Aorta (tissue), 5 donors: ENCODE data around the gene ZNF697. TPM values are rescaled to one million over a fixed set of nuclear protein-coding genes. Genes with fewer than 3 reads are reported as not detected.
"Not testable (repeated sequence)": the region's sequence is repeated elsewhere in the genome, so short reads cannot be mapped to it uniquely, and the experiment has no call there.

Experiments
- ATAC-seq: fragments of 200-7000 bp; cut with Tn5 transposase; one replicate; pipeline ENCODE4 v1.9.1; 2022; ENCODE audit warnings: moderate library complexity; ENCODE audit not compliant: low FRiP score
- DNase-seq, 2 donors: peaks; one replicate each; pipeline ENCODE4 v3.0.0-alpha.2; 2020
- H3K27ac ChIP-seq, 2 donors: one replicate each; pipeline ENCODE4 v1.5.1; 2013; ENCODE audit warnings: low read length in 2 of 2, mild to moderate bottlenecking in 2 of 2, moderate library complexity in 2 of 2, control low read depth in 1 of 2, inconsistent platforms in 1 of 2, low read depth in 1 of 2
- H3K27me3 ChIP-seq, 2 donors: one replicate each; pipeline ENCODE4 v1.6.1; 2013; ENCODE audit warnings: control low read depth in 1 of 2, low read length in 1 of 2, mild to moderate bottlenecking in 1 of 2, moderate library complexity in 1 of 2; ENCODE audit not compliant: insufficient read depth in 2 of 2, control insufficient read depth in 1 of 2
- H3K36me3 ChIP-seq, 2 donors: one replicate each; pipeline ENCODE4 v1.6.1; 2013; ENCODE audit warnings: control low read depth in 1 of 2, low read length in 1 of 2, mild to moderate bottlenecking in 1 of 2; ENCODE audit not compliant: insufficient read depth in 2 of 2, control insufficient read depth in 1 of 2
- H3K4me1 ChIP-seq, 2 donors: one replicate each; pipeline ENCODE4 v1.6.1; 2013; ENCODE audit warnings: low read length in 2 of 2, control low read depth in 1 of 2, mild to moderate bottlenecking in 1 of 2, moderate library complexity in 1 of 2; ENCODE audit not compliant: insufficient read depth in 2 of 2, control insufficient read depth in 1 of 2
- H3K4me3 ChIP-seq, 2 donors: one replicate each; pipeline ENCODE4 v1.5.1; 2013; ENCODE audit warnings: low read length in 2 of 2, control low read depth in 1 of 2, mild to moderate bottlenecking in 1 of 2
- H3K9me3 ChIP-seq: one replicate; pipeline ENCODE4 v1.6.1; 2013; ENCODE audit warnings: mild to moderate bottlenecking, low read length; ENCODE audit not compliant: control insufficient read depth
- WGBS, 2 donors: extraction: QIAGEN DNeasy Blood & Tissue Kit; methylation state at CpG; one replicate each; pipeline ENCODE4 v1.1.7; 2013; 5-methylcytosine and 5-hydroxymethylcytosine counted together
- intact Hi-C, 2 donors: fragments of 100-400 bp; cut with DNase I; formaldehyde crosslinking; loops; one replicate each; pipeline versions ENCODE4 v1.14.2 to v1.15.0; 2022
- polyA plus RNA-seq, 2 donors: library from polyadenylated mRNA; stranded (reverse); fragments of 200-250 nt; gene quantifications; one replicate each; pipeline ENCODE4 v1.2.3, GENCODE V29; 2013
- total RNA-seq, 2 donors: library from RNA; stranded (reverse); fragmentation: NEBNext Ultra II Directional; extraction: Animal tissue kit (Norgen Biotek cat#: 25700); gene quantifications; one replicate each; pipeline ENCODE4 v1.2.1, GENCODE V29; 2021
- donor health status: healthy with polysubstance abuse.
- donor health status: Bipolar disorder and iron deficiency.
- donor health status: DM: no; HTN: no; CAD: no.
- donor health status: DM: no; HTN: no; CAD: no.
- donor health status: DM: yes; HTN: yes; CAD: no.

ZNF697 gene
- total and polyA plus RNA-seq, 4 donors, result 0.63 to 6.0 (median 3.2) TPM

DNA sequence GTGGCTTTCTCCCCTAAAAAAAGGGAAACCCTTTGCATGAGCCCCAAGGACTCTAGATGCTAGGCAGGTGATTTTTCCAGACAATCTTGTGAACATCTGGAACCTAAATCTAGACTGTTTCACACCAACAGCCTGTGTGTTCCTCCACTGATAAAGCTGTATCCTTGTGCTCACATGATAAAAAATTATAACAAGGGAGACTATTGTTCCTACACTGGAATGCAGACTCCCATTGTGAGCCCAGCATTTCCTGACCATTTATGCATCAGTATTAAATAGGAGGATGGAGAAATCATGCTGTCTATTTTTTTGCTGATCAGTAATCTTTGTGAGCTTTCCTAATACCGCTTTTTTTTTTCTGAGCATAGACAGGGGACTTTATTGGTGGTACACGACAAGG, 52.5 kb downstream of the ZNF697 start:
- DNase-seq (no peak), ATAC-seq (no peak)
- peaks cover 4% of the 10 kb centered on the region for H3K9me3 ChIP-seq
- H3K4me3 ChIP-seq, result no peak overlapping the region
- H3K27ac ChIP-seq, result no peak overlapping the region
- 87 to 90% methylated on average over 2 of the region's 2 CpGs for WGBS, 2 donors
- H3K27me3 ChIP-seq, result no peaks in the 10 kb centered on the region
- peaks cover 0 to 2% of the 10 kb centered on the region in 2 donors for H3K36me3 ChIP-seq
- intact Hi-C loops, result no loop called here
- H3K4me1 ChIP-seq, result no peaks in the 10 kb centered on the region

- 86 to 92% methylated on average over 2 of the region's 2 CpGs for WGBS, 2 donors
- H3K9me3 ChIP-seq, result peaks cover 4% of the 10 kb centered on the region
- H3K36me3 ChIP-seq, result peaks cover 0 to 2% of the 10 kb centered on the region in 2 donors
- H3K4me3 ChIP-seq, result no peak overlapping the region
- ATAC-seq (no peak), DNase-seq (no peak)
- intact Hi-C loops, result no loop called here
- no peak overlapping the region for H3K27ac ChIP-seq
- H3K27me3 ChIP-seq, result no peaks in the 10 kb centered on the region
- H3K4me1 ChIP-seq, result no peaks in the 10 kb centered on the region
Measured at GRCh38 chr1:119595168-119595567, 52.9 kb downstream of the ZNF697 start.

DNA sequence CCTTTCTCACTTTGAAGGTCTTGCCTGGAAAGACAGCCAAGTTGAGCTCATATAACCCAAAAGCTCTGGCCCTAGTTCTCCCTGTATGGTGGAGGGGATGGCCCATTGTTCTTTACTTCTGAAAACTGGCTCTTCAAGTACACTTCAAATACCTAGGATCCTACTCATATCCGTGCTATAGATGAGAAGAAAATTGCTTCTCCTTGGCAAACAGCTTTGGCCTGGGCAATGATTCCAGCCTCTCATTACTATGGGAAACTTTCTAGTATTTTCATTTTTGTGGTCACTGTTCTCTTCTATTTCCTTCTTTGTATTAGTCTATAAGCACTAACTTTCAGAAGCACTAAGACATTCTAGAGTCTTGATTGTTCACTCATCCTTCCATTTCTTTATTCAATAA, 53.7 kb downstream of the ZNF697 start:
- no peak overlapping the region for H3K4me3 ChIP-seq
- H3K36me3 ChIP-seq, result peaks cover 0 to 2% of the 10 kb centered on the region in 2 donors
- 74 to 86% methylated on average over 1 of the region's 1 CpG for WGBS, 2 donors
- no peak overlapping the region for H3K27ac ChIP-seq
- intact Hi-C loops, result no loop called here
- H3K9me3 ChIP-seq, result peaks cover 4% of the 10 kb centered on the region
- no peaks in the 10 kb centered on the region for H3K4me1 ChIP-seq
- ATAC-seq, result no peak
- no peak for DNase-seq
- H3K27me3 ChIP-seq, result no peaks in the 10 kb centered on the region

DNA sequence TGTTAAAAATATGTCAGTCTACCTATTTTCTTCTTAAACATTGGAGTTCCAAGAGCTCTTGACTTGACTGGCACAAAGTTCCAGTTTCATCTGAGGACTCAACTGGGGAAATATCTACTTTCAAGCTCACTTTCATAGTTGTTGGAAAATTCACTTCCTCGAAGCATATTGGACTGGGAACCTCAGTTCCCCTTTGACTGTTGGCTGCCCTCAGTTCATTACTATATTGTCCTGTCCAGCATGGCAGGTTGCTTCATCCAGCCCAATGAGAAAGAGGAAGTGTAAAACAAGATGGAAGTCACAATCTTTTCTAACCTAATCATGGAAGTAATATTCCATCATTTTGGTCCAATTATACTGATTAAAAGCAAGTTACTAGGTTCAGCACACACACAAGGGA, 54.3 kb downstream of the ZNF697 start:
- Histone ChIP-seq H3K27me3 (no peaks in the 10 kb centered on the region), H3K9me3 (peaks cover 4% of the 10 kb centered on the region), H3K27ac (no peak overlapping the region), H3K4me3 (no peak overlapping the region), H3K4me1 (no peaks in the 10 kb centered on the region), H3K36me3 (peaks cover 0 to 2% of the 10 kb centered on the region in 2 donors)
- DNase-seq (no peak), ATAC-seq (no peak)
- 90 to 93% methylated on average over 1 of the region's 1 CpG for WGBS, 2 donors
- intact Hi-C loops, result no loop called here

DNA sequence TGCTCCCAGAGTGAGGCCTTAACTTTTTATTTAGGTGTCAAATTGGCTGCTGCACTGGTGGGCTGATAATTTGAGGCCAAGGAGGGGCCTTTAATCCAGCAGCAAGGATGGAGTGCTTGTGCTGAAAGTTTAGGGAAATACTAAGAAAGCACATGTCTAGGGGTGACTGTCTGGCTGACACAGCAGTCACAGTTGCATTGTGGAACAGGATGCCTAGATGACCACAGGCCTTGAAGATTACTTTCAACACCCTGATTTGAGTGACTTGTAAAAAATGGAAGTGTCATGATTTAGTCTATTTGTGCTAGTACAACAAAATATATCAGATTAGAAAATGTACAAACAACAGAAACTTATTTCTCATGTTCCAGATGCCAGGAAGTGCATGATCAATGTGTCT, 57.7 kb downstream of the ZNF697 start:
- H3K4me3 ChIP-seq, result no peak overlapping the region
- intact Hi-C loops, result no loop called here
- DNase-seq, result no peak
- no peak for ATAC-seq
- no peaks in the 10 kb centered on the region for H3K4me1 ChIP-seq
- H3K9me3 ChIP-seq, result peaks cover 1% of the 10 kb centered on the region
- no peaks in the 10 kb centered on the region for H3K27me3 ChIP-seq
- H3K36me3 ChIP-seq, result peaks cover 0 to 2% of the 10 kb centered on the region in 2 donors
- no peak overlapping the region for H3K27ac ChIP-seq

GRCh38 chr1:119588621-119589020, 59.4 kb downstream of the ZNF697 start:
- H3K27ac ChIP-seq, result no peak overlapping the region
- peaks cover 0 to 2% of the 10 kb centered on the region in 2 donors for H3K36me3 ChIP-seq
- H3K9me3 ChIP-seq, result no peaks in the 10 kb centered on the region
- ATAC-seq, result no peak
- DNase-seq, result no peak
- 89 to 93% methylated on average over 5 of the region's 5 CpGs for WGBS, 2 donors
- no peaks in the 10 kb centered on the region for H3K27me3 ChIP-seq
- H3K4me1 ChIP-seq, result no peaks in the 10 kb centered on the region
- intact Hi-C loops, result no loop called here
- no peak overlapping the region for H3K4me3 ChIP-seq

- Histone ChIP-seq H3K36me3 (peaks cover 0 to 2% of the 10 kb centered on the region in 2 donors), H3K27me3 (no peaks in the 10 kb centered on the region), H3K27ac (no peak overlapping the region), H3K4me1 (no peaks in the 10 kb centered on the region), H3K9me3 (no peaks in the 10 kb centered on the region), H3K4me3 (no peak overlapping the region)
- DNase-seq (no peak), ATAC-seq (no peak)
- WGBS, 2 donors, result 76 to 81% methylated on average over 3 of the region's 3 CpGs
- intact Hi-C loops, result no loop called here
Measured at GRCh38 chr1:119587341-119587740, 60.7 kb downstream of the ZNF697 start.

- H3K27me3 ChIP-seq, ATAC-seq, DNase-seq, H3K4me3 ChIP-seq, H3K27ac ChIP-seq, H3K9me3 ChIP-seq, intact Hi-C loops, H3K4me1 ChIP-seq, H3K36me3 ChIP-seq: not testable (repeated sequence)
- 88 to 94% methylated on average over 2 of the region's 2 CpGs for WGBS, 2 donors
Measured at GRCh38 chr1:119585801-119586200, 62.3 kb downstream of the ZNF697 start.

GRCh38 chr1:119582801-119583200, 65.3 kb downstream of the ZNF697 start:
- DNase-seq (peak in 1 of 2 donors; percentile 63), ATAC-seq (peak; percentile 74)
- Histone ChIP-seq H3K4me3 (no peak overlapping the region), H3K9me3 (no peaks in the 10 kb centered on the region), H3K27ac (no peak overlapping the region), H3K4me1 (no peaks in the 10 kb centered on the region), H3K36me3 (no peaks in the 10 kb centered on the region), H3K27me3 (no peaks in the 10 kb centered on the region)
- WGBS, 2 donors, result 0 to 15% methylated on average over 1 of the region's 1 CpG
- intact Hi-C loops, result no loop called here
